RWPE2 (cell line): ENCODE results near the gene RHBDL1.

ENCODE experiments used
- ATAC-seq: fragments of 200-7000 bp; cut with Tn5 transposase; 3 replicates; pipeline ENCODE4 v1.9.1; 2021; ENCODE audit warnings: low read depth
- DNase-seq: peaks from one replicate; pipeline ENCODE4 v3.0.0-alpha.2; 2020; ENCODE audit warnings: low spot score
- H3K27ac ChIP-seq: fragments of 450-650 bp; 2 replicates; pipeline ENCODE4 v1.5.1; 2017; ENCODE audit warnings: mild to moderate bottlenecking; ENCODE audit not compliant: poor library complexity, severe bottlenecking
- H3K27me3 ChIP-seq: fragments of 250-450 bp; sonication (Bioruptor Pico); 2 replicates; pipeline ENCODE4 v1.5.1; 2021; ENCODE audit warnings: mild to moderate bottlenecking, moderate library complexity; ENCODE audit not compliant: insufficient read depth, poor library complexity, severe bottlenecking
- H3K36me3 ChIP-seq: fragments of 250-450 bp; sonication (Bioruptor Pico); 2 replicates; pipeline ENCODE4 v1.5.1; 2020; ENCODE audit warnings: low read depth, mild to moderate bottlenecking, moderate library complexity
- H3K4me1 ChIP-seq: fragments of 250-450 bp; sonication (Bioruptor Pico); 2 replicates; pipeline ENCODE4 v1.5.1; 2021; ENCODE audit warnings: mild to moderate bottlenecking, moderate library complexity; ENCODE audit not compliant: insufficient read depth, poor library complexity, severe bottlenecking
- H3K4me3 ChIP-seq: fragments of 250-450 bp; sonication (Bioruptor Pico); 2 replicates; pipeline ENCODE4 v1.5.1; 2021; ENCODE audit warnings: mild to moderate bottlenecking, moderate library complexity; ENCODE audit not compliant: severe bottlenecking
- H3K9me3 ChIP-seq: fragments of 250-450 bp; sonication (Bioruptor Pico); 2 replicates; pipeline ENCODE4 v1.5.1; 2021; ENCODE audit warnings: mild to moderate bottlenecking, moderate library complexity; ENCODE audit not compliant: severe bottlenecking
- CTCF ChIP-seq: fragments of 450-650 bp; IDR thresholded peaks from one replicate; pipeline ENCODE4 v1.5.1; 2017; ENCODE audit warnings: mild to moderate bottlenecking, moderate library complexity; ENCODE audit not compliant: poor library complexity, severe bottlenecking

RHBDL1 gene

GRCh38 chr16:630815-631405 lies 44.6 kb upstream of the RHBDL1 start, which contains the start of gene WFIKKN1:
TSS of gene WFIKKN1 (plus strand) at chr16:630985. CDS start at chr16:631254, 269 bp downstream.
- peaks cover 14% of the 10 kb centered on the region for H3K4me1 ChIP-seq
- no peak for DNase-seq
- H3K27ac ChIP-seq = no peak within 1 kb of the TSS
- no peaks in the 10 kb centered on the region for H3K27me3 ChIP-seq
- TF ChIP-seq CTCF = no peak
- H3K4me3 ChIP-seq = no peak within 1 kb of the TSS
- ATAC-seq = peak; percentile 15; the same call in 2 of the 3 replicates
- no peaks in the 10 kb centered on the region for H3K9me3 ChIP-seq
- peaks cover 10% of the 10 kb centered on the region for H3K36me3 ChIP-seq

GRCh38 chr16:631808-632358 lies 43.6 kb upstream of the RHBDL1 start:
- no peak for DNase-seq
- Histone ChIP-seq H3K9me3 (no peaks in the 10 kb centered on the region), H3K27me3 (no peaks in the 10 kb centered on the region), H3K36me3 (peaks cover 7% of the 10 kb centered on the region; the same call in 1 of the 2 replicates), H3K4me1 (peaks cover 10% of the 10 kb centered on the region), H3K27ac (no peak overlapping the region), H3K4me3 (no peak overlapping the region)
- TF ChIP-seq CTCF = no peak
- no peak for ATAC-seq

GRCh38 chr16:632486-633335 lies 42.8 kb upstream of the RHBDL1 start:
- Histone ChIP-seq H3K27ac (no peak overlapping the region), H3K4me3 (no peak overlapping the region), H3K27me3 (no peaks in the 10 kb centered on the region), H3K4me1 (peaks cover 4% of the 10 kb centered on the region), H3K36me3 (peaks cover under 1% of the 10 kb centered on the region; the same call in 1 of the 2 replicates), H3K9me3 (no peaks in the 10 kb centered on the region)
- DNase-seq = no peak
- ATAC-seq = no peak
- TF ChIP-seq CTCF = no peak

- Histone ChIP-seq H3K27me3 (no peaks in the 10 kb centered on the region), H3K36me3 (no peaks in the 10 kb centered on the region), H3K4me1 (peaks cover 4% of the 10 kb centered on the region), H3K4me3 (no peak overlapping the region), H3K9me3 (no peaks in the 10 kb centered on the region), H3K27ac (no peak overlapping the region)
- DNase-seq (no peak), ATAC-seq (no peak)
- no peak for TF ChIP-seq CTCF
Measured at GRCh38 chr16:633336-634050, 42.0 kb upstream of the RHBDL1 start.
